ENCODE data around the gene CDCA4.

CDCA4 gene

GRCh38 chr14:105046891-105047282, 26.0 kb upstream of the CDCA4 start:
- TF ChIP-seq CTCF (IDR thresholded peaks at IDR 0.05): no peak

GRCh38 chr14:105045710-105046326, 24.9 kb upstream of the CDCA4 start:
- TF ChIP-seq CTCF (IDR thresholded peaks at IDR 0.05): peak; percentile 100

GRCh38 chr14:105043641-105044040, 22.8 kb upstream of the CDCA4 start:
- TF ChIP-seq CTCF (IDR thresholded peaks at IDR 0.05): no peak

- TF ChIP-seq CTCF (IDR thresholded peaks at IDR 0.05): no peak
Observed at GRCh38 chr14:105042813-105043212, 21.9 kb upstream of the CDCA4 start.

GRCh38 chr14:105041841-105042765, 21.2 kb upstream of the CDCA4 start:
- no peak for TF ChIP-seq CTCF (IDR thresholded peaks at IDR 0.05)

GRCh38 chr14:105039458-105040205, 18.7 kb upstream of the CDCA4 start:
- no peak for TF ChIP-seq CTCF (IDR thresholded peaks at IDR 0.05)

- TF ChIP-seq CTCF (IDR thresholded peaks at IDR 0.05): no peak
Observed at GRCh38 chr14:105034315-105035039, 13.6 kb upstream of the CDCA4 start.

Measured in LNCAP (cell line).